GM12865 (cell line): ENCODE measurements around the gene SULT4A1.

Experiments used
- DNase-seq: peaks from one replicate; pipeline ENCODE4 v3.0.0; 2010; ENCODE audit warnings: low read depth
- H3K4me3 ChIP-seq: 2 replicates; pipeline ENCODE4 v1.5.1; 2011; ENCODE audit warnings: mild to moderate bottlenecking, low read depth, low read length, control low read depth
- CTCF ChIP-seq: IDR thresholded peaks from 2 replicates; pipeline ENCODE4 v1.5.1; 2011; ENCODE audit warnings: low read length, control low read depth, low read depth, inconsistent platforms; ENCODE audit not compliant: insufficient read depth; ENCODE audit errors: missing control alignments

SULT4A1 gene

GRCh38 chr22:43832393-43833265 lies 29.7 kb downstream of the SULT4A1 start:
- no peak overlapping the region for H3K4me3 ChIP-seq
- DNase-seq: no peak
- no peak for TF ChIP-seq CTCF

- no peak for TF ChIP-seq CTCF
- no peak overlapping the region for H3K4me3 ChIP-seq
- DNase-seq: no peak
Observed at GRCh38 chr22:43831561-43832392, 30.5 kb downstream of the SULT4A1 start.

- TF ChIP-seq CTCF: no peak
- no peak overlapping the region for H3K4me3 ChIP-seq
- no peak for DNase-seq
Observed at GRCh38 chr22:43830931-43831560, 31.3 kb downstream of the SULT4A1 start.

GRCh38 chr22:43829904-43830851 lies 32.1 kb downstream of the SULT4A1 start:
- DNase-seq: no peak
- no peak overlapping the region for H3K4me3 ChIP-seq
- TF ChIP-seq CTCF: no peak

GRCh38 chr22:43828998-43829782 lies 33.1 kb downstream of the SULT4A1 start:
- no peak overlapping the region for H3K4me3 ChIP-seq
- no peak for DNase-seq

More at GRCh38 chr22:43828998-43829782, 33.1 kb downstream of the SULT4A1 start:
- no peak for TF ChIP-seq CTCF
